MCF 10A (cell line): ENCODE measurements around the gene GIMAP2. TPM values are rescaled to one million over a fixed set of nuclear protein-coding genes. Genes with fewer than 3 reads are reported as not detected.

ENCODE experiments used
- BruUV-seq: library from RNA; stranded (reverse); fragments of 400-500 nt; replicated peaks from 2 replicates; lab custom pipeline; 2021; lab: Mats Ljungman, UMichigan
- CTCF ChIA-PET: fragments of 300-600 bp; sonication (Branson Sonifier 250); formaldehyde crosslinking; extraction: SDS; loops from one replicate; lab custom pipeline; 2021; ENCODE audit warnings: antibody characterized with exemption, inconsistent platforms; lab: Yijun Ruan, JAX
- POLR2A ChIA-PET: fragments of 300-600, 350-650 bp; sonication (Branson Sonifier 250); formaldehyde crosslinking; extraction: SDS; loops from one replicate; lab custom pipeline; 2020; ENCODE audit warnings: antibody characterized with exemption, inconsistent platforms; lab: Yijun Ruan, JAX
- DNase-seq: peaks from one replicate; pipeline ENCODE4 v3.0.0-alpha.2; 2018; ENCODE audit not compliant: unreplicated experiment
- H3K27ac Mint-ChIP-seq: one replicate; pipeline ENCODE4 v1.8.0; 2022; ENCODE audit warnings: mild to moderate bottlenecking, low read depth, mixed read lengths; ENCODE audit not compliant: unreplicated experiment
- H3K27me3 Mint-ChIP-seq: one replicate; pipeline ENCODE4 v1.8.0; 2022; ENCODE audit warnings: mixed read lengths; ENCODE audit not compliant: insufficient read depth, unreplicated experiment
- H3K36me3 Mint-ChIP-seq: one replicate; pipeline ENCODE4 v1.8.0; 2022; ENCODE audit warnings: mild to moderate bottlenecking, moderate library complexity, mixed read lengths; ENCODE audit not compliant: insufficient read depth, unreplicated experiment
- H3K4me1 Mint-ChIP-seq: one replicate; pipeline ENCODE4 v1.8.0; 2022; ENCODE audit warnings: mixed read lengths; ENCODE audit not compliant: insufficient read depth, unreplicated experiment
- H3K4me3 Mint-ChIP-seq: one replicate; pipeline ENCODE4 v1.8.0; 2022; ENCODE audit warnings: mild to moderate bottlenecking, moderate library complexity, mixed read lengths; ENCODE audit not compliant: unreplicated experiment
- H3K9me3 Mint-ChIP-seq: one replicate; pipeline ENCODE4 v1.8.0; 2022; ENCODE audit warnings: mixed read lengths; ENCODE audit not compliant: unreplicated experiment
- intact Hi-C: fragments of 100-400 bp; cut with micrococcal nuclease; formaldehyde crosslinking; loops from 2 replicates; pipeline ENCODE4 v1.14.1; 2022
- total RNA-seq: library from RNA; stranded (reverse); gene quantifications from 2 replicates; pipeline ENCODE4 v1.2.3, GENCODE V29; 2022
- TF ChIP-seq, protein P1 (sequence below): fragments of 200-600 bp; IDR thresholded peaks from one replicate; pipeline ENCODE4 v1.8.0; 2022; ENCODE audit warnings: antibody characterized with exemption, mild to moderate bottlenecking; ENCODE audit not compliant: unreplicated experiment

The GIMAP2 gene
- total RNA-seq, 1 experiment from 2014 or later = not detected

DNA sequence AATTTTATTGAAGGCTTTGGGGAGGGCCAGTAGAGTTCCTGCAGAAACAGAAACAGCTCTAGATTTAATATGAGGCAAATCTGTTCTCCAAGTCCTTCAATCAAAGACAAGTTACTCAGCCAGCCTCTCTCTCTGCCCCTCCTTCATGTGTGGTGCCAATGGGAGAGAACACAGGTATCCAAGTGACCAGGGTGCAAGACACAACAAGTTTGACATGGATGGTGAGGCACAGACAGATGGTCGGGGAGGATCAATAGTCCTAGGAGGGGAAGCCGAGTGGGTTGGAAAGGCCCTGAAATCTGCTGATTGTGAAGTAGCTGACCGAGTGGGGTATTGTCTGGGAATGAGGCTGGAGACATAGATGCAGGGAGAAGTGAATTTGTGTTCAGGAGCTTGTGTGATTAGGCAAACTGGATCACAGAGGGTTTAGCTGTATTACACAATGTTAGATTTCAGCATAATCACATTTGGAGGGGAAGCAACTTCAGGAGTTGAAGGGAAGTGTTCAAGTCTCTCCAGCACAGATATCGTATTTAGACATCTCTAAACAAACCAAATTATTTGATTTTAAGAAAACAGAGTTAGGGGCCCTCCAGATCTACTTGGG, 32.4 kb downstream of the GIMAP2 start:
- H3K27me3 Mint-ChIP-seq = peaks cover 20% of the 10 kb centered on the region
- H3K4me1 Mint-ChIP-seq = no peaks in the 10 kb centered on the region
- no peak for DNase-seq
- no peaks in the 10 kb centered on the region for H3K36me3 Mint-ChIP-seq
- ChIA-PET POLR2A (interaction anchor here (0.6 kb wide), 1 partner anchor 1788 kb away, joined by 3 read pairs; no protein-coding TSS in a partner anchor), CTCF (interaction anchor here (0.9 kb wide), 1 partner anchor 269 kb away, joined by 3 read pairs; no protein-coding TSS in a partner anchor)
- no peak overlapping the region for H3K27ac Mint-ChIP-seq
- TF ChIP-seq, protein P1, sequence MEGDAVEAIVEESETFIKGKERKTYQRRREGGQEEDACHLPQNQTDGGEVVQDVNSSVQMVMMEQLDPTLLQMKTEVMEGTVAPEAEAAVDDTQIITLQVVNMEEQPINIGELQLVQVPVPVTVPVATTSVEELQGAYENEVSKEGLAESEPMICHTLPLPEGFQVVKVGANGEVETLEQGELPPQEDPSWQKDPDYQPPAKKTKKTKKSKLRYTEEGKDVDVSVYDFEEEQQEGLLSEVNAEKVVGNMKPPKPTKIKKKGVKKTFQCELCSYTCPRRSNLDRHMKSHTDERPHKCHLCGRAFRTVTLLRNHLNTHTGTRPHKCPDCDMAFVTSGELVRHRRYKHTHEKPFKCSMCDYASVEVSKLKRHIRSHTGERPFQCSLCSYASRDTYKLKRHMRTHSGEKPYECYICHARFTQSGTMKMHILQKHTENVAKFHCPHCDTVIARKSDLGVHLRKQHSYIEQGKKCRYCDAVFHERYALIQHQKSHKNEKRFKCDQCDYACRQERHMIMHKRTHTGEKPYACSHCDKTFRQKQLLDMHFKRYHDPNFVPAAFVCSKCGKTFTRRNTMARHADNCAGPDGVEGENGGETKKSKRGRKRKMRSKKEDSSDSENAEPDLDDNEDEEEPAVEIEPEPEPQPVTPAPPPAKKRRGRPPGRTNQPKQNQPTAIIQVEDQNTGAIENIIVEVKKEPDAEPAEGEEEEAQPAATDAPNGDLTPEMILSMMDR = no peak
- intact Hi-C loops = no loop called here
- no peaks in the 10 kb centered on the region for H3K9me3 Mint-ChIP-seq
- no TSS peak for BruUV-seq
- H3K4me3 Mint-ChIP-seq = no peak overlapping the region

DNA sequence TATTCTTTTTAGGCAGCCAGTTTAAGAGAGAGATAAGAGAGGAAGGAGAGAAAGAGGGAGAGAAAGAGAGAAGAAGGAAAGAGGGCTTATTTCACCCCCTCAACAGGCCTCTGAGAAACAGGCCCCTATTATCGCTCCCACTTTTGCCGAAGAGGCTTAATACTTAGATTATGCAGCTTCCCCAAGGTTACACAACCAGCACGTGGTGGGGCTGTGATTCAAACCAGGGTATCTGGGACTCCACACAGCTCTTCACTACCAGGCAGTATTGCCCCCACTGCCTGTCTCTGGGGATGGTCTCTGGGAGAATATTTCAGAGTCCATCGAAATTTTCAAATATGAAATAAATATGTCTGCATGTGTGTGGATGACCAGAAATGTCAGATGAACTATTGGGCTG, 33.9 kb downstream of the GIMAP2 start:
- no peak overlapping the region for H3K27ac Mint-ChIP-seq
- POLR2A ChIA-PET = no interaction called here
- TF ChIP-seq, protein P1 = no peak
- intact Hi-C loops = no loop called here
- H3K27me3 Mint-ChIP-seq = peaks cover 20% of the 10 kb centered on the region
- BruUV-seq = no TSS peak
- no peak for DNase-seq
- no peaks in the 10 kb centered on the region for H3K9me3 Mint-ChIP-seq
- H3K36me3 Mint-ChIP-seq = no peaks in the 10 kb centered on the region
- no peaks in the 10 kb centered on the region for H3K4me1 Mint-ChIP-seq
- no peak overlapping the region for H3K4me3 Mint-ChIP-seq
- CTCF ChIA-PET = no interaction called here

DNA sequence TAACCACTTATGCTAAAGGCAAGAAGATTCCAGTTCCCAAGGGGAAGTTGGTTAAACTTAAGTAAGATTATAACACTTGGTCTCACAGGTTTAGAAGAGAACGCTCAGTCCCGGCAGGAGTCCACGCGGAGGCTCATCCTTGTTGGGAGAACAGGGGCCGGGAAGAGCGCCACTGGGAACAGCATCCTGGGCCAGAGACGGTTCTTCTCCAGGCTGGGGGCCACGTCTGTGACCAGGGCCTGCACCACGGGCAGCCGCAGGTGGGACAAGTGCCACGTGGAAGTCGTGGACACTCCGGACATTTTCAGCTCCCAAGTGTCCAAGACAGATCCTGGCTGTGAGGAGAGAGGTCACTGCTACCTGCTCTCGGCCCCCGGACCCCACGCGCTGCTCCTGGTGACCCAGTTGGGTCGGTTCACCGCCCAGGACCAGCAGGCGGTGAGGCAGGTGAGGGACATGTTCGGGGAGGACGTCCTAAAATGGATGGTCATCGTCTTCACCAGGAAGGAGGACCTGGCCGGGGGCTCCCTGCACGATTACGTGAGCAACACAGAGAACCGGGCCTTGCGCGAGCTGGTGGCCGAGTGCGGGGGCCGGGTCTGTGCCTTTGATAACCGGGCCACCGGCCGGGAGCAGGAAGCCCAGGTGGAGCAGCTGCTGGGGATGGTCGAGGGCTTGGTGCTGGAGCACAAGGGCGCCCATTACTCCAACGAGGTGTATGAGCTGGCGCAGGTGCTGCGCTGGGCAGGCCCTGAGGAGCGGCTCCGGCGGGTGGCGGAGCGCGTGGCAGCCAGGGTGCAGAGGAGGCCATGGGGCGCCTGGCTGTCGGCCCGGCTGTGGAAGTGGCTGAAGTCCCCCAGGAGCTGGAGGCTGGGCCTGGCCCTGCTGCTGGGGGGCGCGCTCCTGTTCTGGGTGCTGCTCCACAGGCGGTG, 34.7 kb downstream of the GIMAP2 start:
- no TSS peak for BruUV-seq
- no peaks in the 10 kb centered on the region for H3K36me3 Mint-ChIP-seq
- intact Hi-C loops = no loop called here
- H3K4me1 Mint-ChIP-seq = no peaks in the 10 kb centered on the region
- no peak overlapping the region for H3K27ac Mint-ChIP-seq
- DNase-seq = no peak
- ChIA-PET CTCF (no interaction called here), POLR2A (no interaction called here)
- H3K27me3 Mint-ChIP-seq = peaks cover 20% of the 10 kb centered on the region
- no peaks in the 10 kb centered on the region for H3K9me3 Mint-ChIP-seq
- TF ChIP-seq, protein P1 = no peak
- no peak overlapping the region for H3K4me3 Mint-ChIP-seq

DNA sequence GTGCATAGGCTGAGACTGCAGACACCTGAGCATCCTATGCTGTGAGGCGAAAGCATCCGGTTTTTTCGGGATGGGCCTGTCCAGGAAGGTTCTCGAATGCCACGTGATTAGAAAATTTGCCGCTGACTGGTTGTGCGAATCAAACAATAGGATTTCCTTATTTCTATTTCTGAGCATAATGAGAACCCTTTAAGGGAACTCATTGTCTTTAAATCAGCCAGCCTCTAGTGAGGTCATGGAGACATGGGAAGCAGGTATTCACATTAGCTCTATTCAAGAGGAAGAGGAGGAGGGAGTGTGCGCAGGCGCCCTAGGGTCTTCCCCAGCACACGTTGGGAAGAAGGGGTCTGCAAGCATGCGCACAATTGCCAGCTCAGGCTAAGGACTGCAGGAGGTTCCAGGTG, 36.5 kb downstream of the GIMAP2 start:
- H3K27me3 Mint-ChIP-seq = peaks cover 31% of the 10 kb centered on the region
- TF ChIP-seq, protein P1 = no peak
- H3K27ac Mint-ChIP-seq = no peak overlapping the region
- ChIA-PET POLR2A (interaction anchor here (0.7 kb wide), 1 partner anchor 61 kb away, joined by 4 read pairs; no protein-coding TSS in a partner anchor), CTCF (interaction anchor here (0.6 kb wide), 1 partner anchor 74 kb away, joined by 4 read pairs; no protein-coding TSS in a partner anchor)
- no peaks in the 10 kb centered on the region for H3K4me1 Mint-ChIP-seq
- intact Hi-C loops = no loop called here
- H3K9me3 Mint-ChIP-seq = no peaks in the 10 kb centered on the region
- H3K4me3 Mint-ChIP-seq = no peak overlapping the region
- BruUV-seq = no TSS peak
- H3K36me3 Mint-ChIP-seq = no peaks in the 10 kb centered on the region
- DNase-seq = no peak
